Psoas muscle (tissue), 8 donors: ENCODE results near the gene KIRREL3. TPM values are rescaled to one million over a fixed set of nuclear protein-coding genes. Genes with fewer than 3 reads are reported as not detected.

Experiments
- ATAC-seq, 4 donors: fragments of 200-7000 bp; cut with Tn5 transposase; one replicate each; pipeline ENCODE4 v1.9.1; 2020; ENCODE audit warnings: moderate library complexity in 3 of 4, mild to moderate bottlenecking in 2 of 4
- DNase-seq, 2 donors: peaks; one replicate each; pipeline ENCODE4 v3.0.0-alpha.2; 2020
- H3K27ac ChIP-seq: fragments of 200-600 bp; one replicate; pipeline ENCODE4 v1.8.0; 2022
- H3K27me3 ChIP-seq, 3 donors: fragments of 200-600 bp in 1 of 3; one replicate each; pipeline versions ENCODE4 v1.6.1 to v1.8.0; 2013 to 2022; ENCODE audit warnings: low read length in 2 of 3, mild to moderate bottlenecking in 2 of 3, moderate library complexity in 1 of 3; ENCODE audit not compliant: insufficient read depth in 3 of 3
- H3K36me3 ChIP-seq, 2 donors: fragments of 200-600 bp in 1 of 2; one replicate each; pipeline versions ENCODE4 v1.6.1 to v1.8.0; 2013 to 2022; ENCODE audit warnings: low read depth in 1 of 2, mild to moderate bottlenecking in 1 of 2, moderate library complexity in 1 of 2; ENCODE audit not compliant: insufficient read depth in 1 of 2
- H3K4me1 ChIP-seq: fragments of 200-600 bp; one replicate; pipeline ENCODE4 v1.8.0; 2022
- H3K4me3 ChIP-seq: fragments of 200-600 bp; one replicate; pipeline ENCODE4 v1.8.0; 2022; ENCODE audit warnings: mild to moderate bottlenecking
- H3K9me3 ChIP-seq: fragments of 200-600 bp; one replicate; pipeline ENCODE4 v1.8.0; 2022
- CTCF ChIP-seq: fragments of 200-600 bp; IDR thresholded peaks from one replicate; pipeline ENCODE4 v1.8.0; 2022; ENCODE audit warnings: antibody characterized with exemption
- WGBS, 3 donors: extraction: QIAGEN DNeasy Blood & Tissue Kit; methylation state at CpG; one replicate each; pipeline versions ENCODE4 v1.1.6 to v1.1.7; 2013; 5-methylcytosine and 5-hydroxymethylcytosine counted together
- intact Hi-C, 2 donors: fragments of 100-400 bp; cut with DNase I; formaldehyde crosslinking; loops; one replicate each; pipeline versions ENCODE4 v1.11.0 to v1.14.2; 2022
- polyA plus RNA-seq, 3 donors: library from polyadenylated mRNA; stranded (reverse); fragments of 200-250 nt; gene quantifications; one replicate each; pipeline ENCODE4 v1.2.3, GENCODE V29; 2013
- total RNA-seq, 4 donors: library from RNA; stranded (reverse); fragmentation: NEBNext Ultra II Directional in 2 of 4; extraction: Animal tissue kit (Norgen Biotek cat#: 25700) in 2 of 4; gene quantifications; one replicate each; pipeline versions ENCODE4 v1.2.1 to v1.2.4, GENCODE V29; 2021 to 2023
- donor health status: healthy with polysubstance abuse.
- donor health status: DM: no; HTN: no; CAD: no; lungs with moderate emphysema.
- donor health status: Bipolar disorder and iron deficiency.
- donor health status: healthy.
- donor health status: DM: yes; HTN: yes; CAD: no.
- donor health status: DM: no; HTN: no; CAD: no.
- donor health status: DM: no; HTN: no; CAD: no.
- donor health status: DM: yes; HTN: yes; CAD: no.

Gene KIRREL3
- total and polyA plus RNA-seq, 7 donors = 0.04 TPM; not detected in 6

- peaks cover 0 to 11% (median 3%) of the 10 kb centered on the region in 3 donors for H3K27me3 ChIP-seq
- H3K4me3 ChIP-seq = no peak overlapping the region
- no peak for TF ChIP-seq CTCF
- DNase-seq = no peak
- intact Hi-C loops = no loop called here
- no peak for ATAC-seq
- H3K4me1 ChIP-seq = no peaks in the 10 kb centered on the region
- H3K27ac ChIP-seq = no peak overlapping the region
- H3K36me3 ChIP-seq = no peaks in the 10 kb centered on the region
- 86 to 90% (median 88%) methylated on average over 26 of the region's 26 CpGs for WGBS, 3 donors
- no peaks in the 10 kb centered on the region for H3K9me3 ChIP-seq
Observed at GRCh38 chr11:126583594-126584427, 416.8 kb downstream of the KIRREL3 start.

- no peaks in the 10 kb centered on the region for H3K36me3 ChIP-seq
- 48 to 52% (median 49%) methylated on average over 3 of the region's 3 CpGs for WGBS, 3 donors
- ATAC-seq (no peak), DNase-seq (no peak)
- no peaks in the 10 kb centered on the region for H3K9me3 ChIP-seq
- H3K4me3 ChIP-seq = no peak overlapping the region
- H3K4me1 ChIP-seq = no peaks in the 10 kb centered on the region
- intact Hi-C loops = no loop called here
- H3K27ac ChIP-seq = no peak overlapping the region
- TF ChIP-seq CTCF = no peak
- H3K27me3 ChIP-seq = peaks cover 0 to 11% (median 3%) of the 10 kb centered on the region in 3 donors
Observed at GRCh38 chr11:126583101-126583500, 417.5 kb downstream of the KIRREL3 start.

DNA sequence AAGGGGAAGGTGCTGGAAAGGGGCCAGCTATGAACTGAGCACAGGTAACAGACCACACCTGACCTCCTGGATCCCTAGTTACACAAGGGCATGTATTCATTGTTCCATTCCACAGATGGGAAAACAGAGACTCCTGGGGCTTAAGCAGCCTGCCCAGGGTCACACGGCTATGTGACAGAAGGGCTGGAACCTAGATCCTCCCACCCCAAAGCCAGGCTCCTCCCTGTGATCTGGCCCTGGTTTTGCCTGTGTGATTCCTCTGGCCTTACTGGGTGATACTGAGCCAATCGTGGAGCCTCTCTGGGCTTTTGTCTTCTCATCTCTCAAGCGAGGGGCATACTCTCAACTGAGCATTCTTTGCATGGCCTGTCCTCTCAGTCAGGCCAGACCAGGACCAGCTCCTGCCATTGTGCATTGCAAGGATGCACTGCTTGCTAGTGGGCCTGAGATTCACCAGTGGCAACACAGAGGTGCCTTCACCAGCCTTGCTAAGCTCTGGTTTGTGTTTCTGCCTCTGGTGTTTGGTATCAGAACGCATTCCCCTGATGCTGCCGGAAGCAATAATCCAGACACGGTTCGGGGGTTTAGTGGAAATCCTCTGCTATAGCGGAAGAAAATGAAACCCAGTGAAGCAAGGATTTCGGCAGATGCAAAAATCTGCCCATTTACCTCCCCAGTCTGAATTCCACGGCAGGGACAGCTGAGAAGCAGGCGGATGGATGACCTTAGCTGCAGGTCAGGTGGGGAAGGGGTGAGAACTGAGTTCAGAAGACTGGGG, 418.5 kb downstream of the KIRREL3 start:
- no peak for ATAC-seq
- no peaks in the 10 kb centered on the region for H3K36me3 ChIP-seq
- peaks cover 0 to 10% (median 3%) of the 10 kb centered on the region in 3 donors for H3K27me3 ChIP-seq
- no peak for DNase-seq
- 73 to 75% (median 75%) methylated on average over 11 of the region's 11 CpGs for WGBS, 3 donors
- intact Hi-C loops = no loop called here
- H3K4me3 ChIP-seq = no peak overlapping the region
- H3K9me3 ChIP-seq = no peaks in the 10 kb centered on the region
- no peak overlapping the region for H3K27ac ChIP-seq
- no peak for TF ChIP-seq CTCF
- no peaks in the 10 kb centered on the region for H3K4me1 ChIP-seq

DNA sequence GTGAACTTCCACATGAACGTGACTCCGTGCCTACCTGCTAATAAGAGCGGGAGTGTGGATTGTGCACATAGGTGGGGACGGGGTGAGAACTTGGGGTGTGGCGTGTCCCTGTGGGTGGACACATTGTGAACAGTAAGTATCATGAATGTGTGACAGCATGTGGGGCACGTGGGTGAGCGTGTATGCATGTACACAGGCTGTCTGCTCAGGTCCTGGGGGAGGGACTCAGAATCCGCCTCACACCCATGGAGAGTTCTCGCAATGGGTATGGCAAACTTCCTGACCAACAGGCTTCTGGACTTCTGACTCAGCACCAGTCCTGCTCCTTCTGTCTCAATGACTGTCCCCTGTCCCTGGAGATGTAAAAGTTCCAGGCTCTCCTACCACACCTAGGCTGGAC, 422.1 kb downstream of the KIRREL3 start:
- no peaks in the 10 kb centered on the region for H3K9me3 ChIP-seq
- 79 to 81% (median 79%) methylated on average over 9 of the region's 9 CpGs for WGBS, 3 donors
- TF ChIP-seq CTCF = no peak
- ATAC-seq (no peak), DNase-seq (no peak)
- no peak overlapping the region for H3K27ac ChIP-seq
- no peaks in the 10 kb centered on the region for H3K36me3 ChIP-seq
- intact Hi-C loops = no loop called here
- H3K4me1 ChIP-seq = no peaks in the 10 kb centered on the region
- peaks cover 0 to 5% (median 3%) of the 10 kb centered on the region in 3 donors for H3K27me3 ChIP-seq
- no peak overlapping the region for H3K4me3 ChIP-seq
